HPDE6-E6E7 (cell line): ENCODE measurements around the gene SNU13.
"Not testable (repeated sequence)": the region's sequence is repeated elsewhere in the genome, so short reads cannot be mapped to it uniquely, and the experiment has no call there.

Source experiments
- DNase-seq: peaks from one replicate; pipeline ENCODE4 v3.0.0; 2011; ENCODE audit warnings: missing footprints; ENCODE audit errors: extremely low spot score

SNU13 gene

GRCh38 chr22:41642331-41643110 is 46.1 kb downstream of the SNU13 start:
- no peak for DNase-seq

- no peak for DNase-seq
These were observed 46.8 kb downstream of the SNU13 start for GRCh38 chr22:41641854-41642253.

GRCh38 chr22:41638748-41639147 is 49.9 kb downstream of the SNU13 start:
- DNase-seq, result no peak

GRCh38 chr22:41638124-41638523 is 50.5 kb downstream of the SNU13 start:
- no peak for DNase-seq

- DNase-seq, result not testable (repeated sequence)
These were observed 51.0 kb downstream of the SNU13 start for GRCh38 chr22:41637623-41638022.

GRCh38 chr22:41636467-41636866 is 52.2 kb downstream of the SNU13 start:
- DNase-seq, result no peak

GRCh38 chr22:41634610-41635009 is 54.1 kb downstream of the SNU13 start:
- DNase-seq, result not testable (repeated sequence)

GRCh38 chr22:41631615-41632014 is 57.1 kb downstream of the SNU13 start:
- not testable (repeated sequence) for DNase-seq

- not testable (repeated sequence) for DNase-seq
These were observed 57.6 kb downstream of the SNU13 start for GRCh38 chr22:41631115-41631514.

- DNase-seq, result no peak
These were observed 63.1 kb downstream of the SNU13 start for GRCh38 chr22:41625577-41625976.
